T-cell (primary cell): ENCODE results near the gene PELI3. TPM values are rescaled to one million over a fixed set of nuclear protein-coding genes. Genes with fewer than 3 reads are reported as not detected.

Source experiments
- ATAC-seq, 4 experiments: fragments of 200-7000 bp in 3 of 4; fragments of 150-1000 bp in 1 of 4; cut with Tn5 transposase; replicated peaks in 1 of 4; 1 replicate in 3 of 4; 2 replicates in 1 of 4; pipeline ENCODE4 v1.10.0; 2021; ENCODE audit warnings: moderate library complexity in 3 of 4, mild to moderate bottlenecking in 2 of 4, moderate number of reproducible peaks in 1 of 4
- CTCF ChIA-PET, 2 donors: fragments of 300-600 bp; sonication (Branson Sonifier 250); formaldehyde crosslinking; loops; one replicate each; lab custom pipeline; 2022; ENCODE audit warnings: antibody characterized with exemption in 2 of 2; lab: Charles Lee
- POLR2A ChIA-PET, 2 donors: fragments of 300-600 bp; sonication (Branson Sonifier 250); formaldehyde crosslinking; loops; one replicate each; lab custom pipeline; 2022; ENCODE audit warnings: antibody characterized with exemption in 2 of 2; lab: Charles Lee
- DNase-seq, 35 experiments: peaks; one replicate each; pipeline versions ENCODE4 v3.0.0 to v3.0.0-alpha.2; 2013 to 2023
- H3K27ac ChIP-seq: one replicate; pipeline ENCODE4 v1.5.1; 2013; ENCODE audit warnings: low read length
- H3K27me3 ChIP-seq, 2 experiments: replicated peaks in 1 of 2; 1 replicate in 1 of 2; 2 replicates in 1 of 2; pipeline versions ENCODE4 v1.6.1 to v1.7.0; 2013; ENCODE audit warnings: low read length in 1 of 2, mixed read lengths in 1 of 2; ENCODE audit not compliant: control insufficient read depth in 2 of 2, insufficient read depth in 2 of 2; ENCODE audit errors: extremely low read depth in 1 of 2
- H3K36me3 ChIP-seq, 2 donors: 1 replicate in 1 of 2; 2 replicates in 1 of 2; pipeline versions ENCODE4 v1.6.1 to v1.7.0; 2013; ENCODE audit warnings: low read length in 1 of 2; ENCODE audit not compliant: control insufficient read depth in 2 of 2, insufficient read depth in 1 of 2; ENCODE audit errors: extremely low read depth in 1 of 2
- H3K4me1 ChIP-seq, 2 experiments: 1 replicate in 1 of 2; 2 replicates in 1 of 2; pipeline versions ENCODE4 v1.6.1 to v1.7.0; 2013; ENCODE audit warnings: low read length in 2 of 2, mixed read lengths in 1 of 2; ENCODE audit not compliant: insufficient read depth in 2 of 2, control insufficient read depth in 1 of 2; ENCODE audit errors: extremely low read depth in 1 of 2
- H3K4me3 ChIP-seq, 2 donors: 1 replicate in 1 of 2; 2 replicates in 1 of 2; pipeline versions ENCODE4 v1.5.1 to v1.7.0; 2013; ENCODE audit warnings: mild to moderate bottlenecking in 2 of 2, low read length in 1 of 2, moderate library complexity in 1 of 2; ENCODE audit not compliant: control insufficient read depth in 1 of 2; ENCODE audit errors: extremely low read depth in 1 of 2
- H3K9me3 ChIP-seq: 2 replicates; pipeline ENCODE4 v1.7.0; 2013
- H3K27ac Mint-ChIP-seq, 2 donors: one replicate each; pipeline ENCODE4 v1.8.0; 2020 to 2021; ENCODE audit warnings: mild to moderate bottlenecking in 2 of 2, mixed read lengths in 2 of 2
- H3K27me3 Mint-ChIP-seq, 2 donors: one replicate each; pipeline ENCODE4 v1.8.0; 2021 to 2022; ENCODE audit warnings: mixed read lengths in 2 of 2
- H3K36me3 Mint-ChIP-seq: one replicate; pipeline ENCODE4 v1.8.0; 2021; ENCODE audit warnings: mixed read lengths
- H3K4me1 Mint-ChIP-seq, 3 donors: one replicate each; pipeline ENCODE4 v1.8.0; 2020 to 2022; ENCODE audit warnings: mixed read lengths in 3 of 3, mild to moderate bottlenecking in 1 of 3
- H3K4me3 Mint-ChIP-seq, 3 donors: one replicate each; pipeline ENCODE4 v1.8.0; 2020 to 2022; ENCODE audit warnings: mild to moderate bottlenecking in 3 of 3, mixed read lengths in 3 of 3, moderate library complexity in 3 of 3
- H3K9me3 Mint-ChIP-seq, 3 donors: one replicate each; pipeline ENCODE4 v1.8.0; 2020 to 2022; ENCODE audit warnings: mixed read lengths in 3 of 3
- WGBS: methylation state at CpG from one replicate; pipeline ENCODE4 v1.1.5; 2013; ENCODE audit warnings: missing lambda C conversion rate; ENCODE audit not compliant: insufficient coverage; 5-methylcytosine and 5-hydroxymethylcytosine counted together
- total RNA-seq, 35 experiments: library from RNA in 6 of 35; stranded (reverse) in 6 of 35; fragments of 120-200 nt in 1 of 35; gene quantifications; one replicate each; pipeline versions ENCODE4 v1.2.1 to v1.2.4 and lab custom pipeline; 2013 to 2026

The PELI3 gene
- total RNA-seq, 5 donors from 2014 or later (not counting 1 experiment from before 2014, with no cell fraction given), result 12.9 to 22.0 (median 13.8) TPM

- ATAC-seq (no peak), DNase-seq (peak in 12 of 35 experiments; percentile 13 to 63 (median 24))
- no peaks in the 10 kb centered on the region for H3K9me3 Mint-ChIP-seq
- H3K4me3 Mint-ChIP-seq, result peak overlapping the region; percentile 85 to 91 (median 87)
- Histone ChIP-seq H3K36me3 (peaks cover 0 to 9% of the 10 kb centered on the region in 2 donors), H3K27ac (no peak overlapping the region), H3K27me3 (no peaks in the 10 kb centered on the region), H3K9me3 (no peaks in the 10 kb centered on the region), H3K4me1 (peaks cover 3 to 23% of the 10 kb centered on the region in 2 experiments), H3K4me3 (peak overlapping the region in 1 of 2 donors; percentile 89)
- H3K27ac Mint-ChIP-seq, result peak overlapping the region; percentile 59 to 92
- CTCF ChIA-PET, result interaction anchor here (0.5 to 1.0 kb wide), 2 partner anchors 12 to 38 kb away, joined by 4 to 6 read pairs; partner anchors contain the start of gene PELI3 (in 1 of the 2)
- no peaks in the 10 kb centered on the region for H3K27me3 Mint-ChIP-seq
- POLR2A ChIA-PET, result no interaction called here
- H3K36me3 Mint-ChIP-seq, result peaks cover 7% of the 10 kb centered on the region
- peaks cover 22 to 28% (median 25%) of the 10 kb centered on the region in 3 donors for H3K4me1 Mint-ChIP-seq
- WGBS, result 76% methylated on average over 3 of the region's 8 CpGs
Measured at GRCh38 chr11:66478729-66479393, 12.2 kb downstream of the PELI3 start.

- no peaks in the 10 kb centered on the region for H3K27me3 Mint-ChIP-seq
- Histone ChIP-seq H3K9me3 (no peaks in the 10 kb centered on the region), H3K36me3 (peaks cover 0 to 9% of the 10 kb centered on the region in 2 donors), H3K27me3 (no peaks in the 10 kb centered on the region), H3K27ac (peak overlapping the region; percentile 58), H3K4me3 (peak overlapping the region; percentile 72 to 89), H3K4me1 (peaks cover 3 to 23% of the 10 kb centered on the region in 2 experiments)
- peaks cover 4% of the 10 kb centered on the region for H3K36me3 Mint-ChIP-seq
- H3K4me1 Mint-ChIP-seq, result peaks cover 22 to 28% (median 25%) of the 10 kb centered on the region in 3 donors
- H3K27ac Mint-ChIP-seq, result peak overlapping the region; percentile 74 to 92
- H3K4me3 Mint-ChIP-seq, result peak overlapping the region; percentile 85 to 91 (median 87)
- no peaks in the 10 kb centered on the region for H3K9me3 Mint-ChIP-seq
- CTCF ChIA-PET, result interaction anchor here (0.5 to 1.1 kb wide), 8 partner anchors 12 to 199 kb away, joined by 3 to 12 read pairs (median 5); partner anchors contain the start of genes MRPL11 (in 1 of the 2), PELI3 (in 1 of the 2) and RBM4B (in 1 of the 2)
- 9% methylated on average over 29 of the region's 34 CpGs for WGBS
- peak in 3 of 35 experiments; percentile 18 to 19 (median 19) for DNase-seq
- POLR2A ChIA-PET, result interaction anchor here (0.5 to 0.6 kb wide), 2 partner anchors 13 to 1630 kb away, joined by 3 read pairs; no protein-coding TSS in a partner anchor
- ATAC-seq, result no peak
Measured at GRCh38 chr11:66479394-66480116, 12.8 kb downstream of the PELI3 start.

GRCh38 chr11:66480117-66480938 is 13.6 kb downstream of the PELI3 start, which contains the start of gene DPP3:
DPP3 (plus strand) TSS chr11:66480434; CDS start chr11:66482201, 1,767 bp downstream.
- ChIA-PET POLR2A (interaction anchor here (0.5 to 0.7 kb wide), 4 partner anchors 14 to 1631 kb away, joined by 3 to 7 read pairs (median 3); partner anchors contain the start of gene PELI3 (in 1 of the 2)), CTCF (interaction anchor here in 1 of 2 donors (0.6 to 1.1 kb wide), 7 partner anchors 11 to 198 kb away, joined by 3 to 12 read pairs (median 4); partner anchors contain the start of genes MRPL11, PELI3 and RBM4B)
- peak; percentile 86 to 98 (median 95) for DNase-seq
- peaks cover 0 to 11% of the 10 kb centered on the region in 2 donors for H3K36me3 ChIP-seq
- H3K4me3 ChIP-seq, result peak within 1 kb of the TSS; percentile 72 to 89
- no peaks in the 10 kb centered on the region for H3K27me3 ChIP-seq
- H3K36me3 Mint-ChIP-seq, result peaks cover 5% of the 10 kb centered on the region
- H3K27ac Mint-ChIP-seq, result peak within 1 kb of the TSS; percentile 78 to 92
- H3K4me1 Mint-ChIP-seq, result peaks cover 22 to 28% (median 25%) of the 10 kb centered on the region in 3 donors
- WGBS, result 0% methylated on average over 49 of the region's 62 CpGs
- H3K27ac ChIP-seq, result peak within 1 kb of the TSS; percentile 58
- H3K9me3 Mint-ChIP-seq, result no peaks in the 10 kb centered on the region
- no peaks in the 10 kb centered on the region for H3K27me3 Mint-ChIP-seq
- ATAC-seq, result peak; percentile 98 to 99 (median 98)
- peaks cover 3 to 23% of the 10 kb centered on the region in 2 experiments for H3K4me1 ChIP-seq
- peak within 1 kb of the TSS; percentile 85 to 91 (median 87) for H3K4me3 Mint-ChIP-seq
- no peaks in the 10 kb centered on the region for H3K9me3 ChIP-seq

- DNase-seq (no peak), ATAC-seq (no peak)
- ChIA-PET POLR2A (interaction anchor here in 1 of 2 donors (0.5 kb wide), 1 partner anchor 368 kb away, joined by 3 read pairs; no protein-coding TSS in a partner anchor), CTCF (interaction anchor here in 1 of 2 donors (0.5 to 0.8 kb wide), 2 partner anchors 134 to 1171 kb away, joined by 3 to 4 read pairs; no protein-coding TSS in a partner anchor)
- WGBS, result 91% methylated on average over 5 of the region's 7 CpGs
- H3K27ac ChIP-seq, result no peak overlapping the region
- H3K27me3 ChIP-seq, result no peaks in the 10 kb centered on the region
- Mint-ChIP-seq H3K4me1 (peaks cover 5 to 14% (median 12%) of the 10 kb centered on the region in 3 donors), H3K4me3 (no peak overlapping the region), H3K27ac (no peak overlapping the region), H3K36me3 (peaks cover 23% of the 10 kb centered on the region), H3K9me3 (no peaks in the 10 kb centered on the region), H3K27me3 (no peaks in the 10 kb centered on the region)
- H3K4me3 ChIP-seq, result no peak overlapping the region
- H3K9me3 ChIP-seq, result no peaks in the 10 kb centered on the region
- H3K4me1 ChIP-seq, result peaks cover 3 to 12% of the 10 kb centered on the region in 2 experiments
- peaks cover 9 to 45% of the 10 kb centered on the region in 2 donors for H3K36me3 ChIP-seq
Measured at GRCh38 chr11:66484806-66485380, 18.2 kb downstream of the PELI3 start.

GRCh38 chr11:66488957-66489356 is 22.3 kb downstream of the PELI3 start:
- Mint-ChIP-seq H3K27me3 (no peaks in the 10 kb centered on the region), H3K4me1 (no peaks in the 10 kb centered on the region), H3K27ac (no peak overlapping the region), H3K36me3 (peaks cover 32% of the 10 kb centered on the region), H3K4me3 (no peak overlapping the region), H3K9me3 (no peaks in the 10 kb centered on the region)
- no peak overlapping the region for H3K4me3 ChIP-seq
- H3K36me3 ChIP-seq, result peaks cover 15 to 54% of the 10 kb centered on the region in 2 donors
- ATAC-seq (no peak), DNase-seq (no peak)
- H3K9me3 ChIP-seq, result no peaks in the 10 kb centered on the region
- ChIA-PET CTCF (no interaction called here), POLR2A (no interaction called here)
- no peaks in the 10 kb centered on the region for H3K27me3 ChIP-seq
- H3K27ac ChIP-seq, result no peak overlapping the region
- H3K4me1 ChIP-seq, result no peaks in the 10 kb centered on the region
- 98% methylated on average over 9 of the region's 10 CpGs for WGBS
